Measurements from ENCODE around the gene GABRP.

DNA sequence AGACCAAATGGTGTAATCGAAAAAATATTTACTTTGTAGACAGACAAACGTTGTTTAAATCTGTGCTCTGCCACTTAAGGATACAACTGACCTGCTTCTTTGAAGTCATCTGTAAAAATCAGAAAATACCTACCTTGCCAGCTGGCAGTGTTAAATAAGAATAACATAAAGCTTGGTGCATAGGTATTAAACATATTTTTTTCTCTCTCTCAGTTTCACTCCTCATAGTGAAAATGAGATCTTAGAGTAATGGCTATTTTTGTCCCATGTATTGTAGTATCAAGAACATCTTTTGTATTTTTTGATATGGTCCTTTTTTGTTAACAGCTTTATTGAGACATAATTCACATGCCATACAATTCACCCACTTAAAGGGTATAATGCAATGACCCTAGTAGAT lies 60.3 kb downstream of the GABRP start:
- TF ChIP-seq, protein P1, sequence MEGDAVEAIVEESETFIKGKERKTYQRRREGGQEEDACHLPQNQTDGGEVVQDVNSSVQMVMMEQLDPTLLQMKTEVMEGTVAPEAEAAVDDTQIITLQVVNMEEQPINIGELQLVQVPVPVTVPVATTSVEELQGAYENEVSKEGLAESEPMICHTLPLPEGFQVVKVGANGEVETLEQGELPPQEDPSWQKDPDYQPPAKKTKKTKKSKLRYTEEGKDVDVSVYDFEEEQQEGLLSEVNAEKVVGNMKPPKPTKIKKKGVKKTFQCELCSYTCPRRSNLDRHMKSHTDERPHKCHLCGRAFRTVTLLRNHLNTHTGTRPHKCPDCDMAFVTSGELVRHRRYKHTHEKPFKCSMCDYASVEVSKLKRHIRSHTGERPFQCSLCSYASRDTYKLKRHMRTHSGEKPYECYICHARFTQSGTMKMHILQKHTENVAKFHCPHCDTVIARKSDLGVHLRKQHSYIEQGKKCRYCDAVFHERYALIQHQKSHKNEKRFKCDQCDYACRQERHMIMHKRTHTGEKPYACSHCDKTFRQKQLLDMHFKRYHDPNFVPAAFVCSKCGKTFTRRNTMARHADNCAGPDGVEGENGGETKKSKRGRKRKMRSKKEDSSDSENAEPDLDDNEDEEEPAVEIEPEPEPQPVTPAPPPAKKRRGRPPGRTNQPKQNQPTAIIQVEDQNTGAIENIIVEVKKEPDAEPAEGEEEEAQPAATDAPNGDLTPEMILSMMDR (IDR thresholded peaks at IDR 0.05), result no peak
- TF ChIP-seq POLR2A (IDR thresholded peaks at IDR 0.05), result no peak
